C1 segment of cervical spinal cord (tissue), 14 donors: Measurements from ENCODE around the gene NPIPB8.
"Not testable (repeated sequence)": the region's sequence is repeated elsewhere in the genome, so short reads cannot be mapped to it uniquely, and the experiment has no call there.

Source experiments
- DNase-seq, 14 donors: peaks; one replicate each; lab custom pipeline; 2025; lab: John Stamatoyannopoulos, UW

The NPIPB8 gene

GRCh38 chr16:28637765-28638164 is at the start of gene NPIPB8:
Gene NPIPB8, plus strand, starts transcription at chr16:28638065. Its CDS starts 296 bp downstream, at chr16:28638361.
- not testable (repeated sequence) for DNase-seq

GRCh38 chr16:28589069-28589468 is 48.8 kb upstream of the NPIPB8 start:
- no peak for DNase-seq

GRCh38 chr16:28589930-28590329 is 47.9 kb upstream of the NPIPB8 start:
- no peak for DNase-seq

- no peak for DNase-seq
Measured at GRCh38 chr16:28590384-28591340, 47.2 kb upstream of the NPIPB8 start.

- DNase-seq, result no peak
Measured at GRCh38 chr16:28591355-28591754, 46.5 kb upstream of the NPIPB8 start.

GRCh38 chr16:28592511-28592910 is 45.4 kb upstream of the NPIPB8 start:
- no peak for DNase-seq

- DNase-seq, result no peak
Measured at GRCh38 chr16:28592979-28593553, 44.8 kb upstream of the NPIPB8 start.

GRCh38 chr16:28595451-28595850 is 42.4 kb upstream of the NPIPB8 start:
- not testable (repeated sequence) for DNase-seq

- DNase-seq, result no peak
Measured at GRCh38 chr16:28596115-28596630, 41.7 kb upstream of the NPIPB8 start.

- DNase-seq, result no peak
Measured at GRCh38 chr16:28596840-28597691, 40.8 kb upstream of the NPIPB8 start, which contains the start of gene SULT1A2. Gene SULT1A2, minus strand, starts transcription at chr16:28597050. Its CDS starts 1,120 bp downstream, at chr16:28595930.

- DNase-seq, result no peak
Measured at GRCh38 chr16:28597692-28598261, 40.1 kb upstream of the NPIPB8 start.

- not testable (repeated sequence) for DNase-seq
Measured at GRCh38 chr16:28599377-28600285, 38.2 kb upstream of the NPIPB8 start.

- DNase-seq, result not testable (repeated sequence)
Measured at GRCh38 chr16:28600965-28601364, 36.9 kb upstream of the NPIPB8 start.

GRCh38 chr16:28601589-28601988 is 36.3 kb upstream of the NPIPB8 start:
- DNase-seq, result not testable (repeated sequence)

- DNase-seq, result not testable (repeated sequence)
Measured at GRCh38 chr16:28602062-28602461, 35.8 kb upstream of the NPIPB8 start.

- DNase-seq, result no peak
Measured at GRCh38 chr16:28602529-28602928, 35.3 kb upstream of the NPIPB8 start.

- peak in 1 of 14 donors; percentile 16 for DNase-seq
Measured at GRCh38 chr16:28603381-28604185, 34.3 kb upstream of the NPIPB8 start.

GRCh38 chr16:28604186-28604565 is 33.7 kb upstream of the NPIPB8 start:
- DNase-seq, result no peak
